ENCODE measurements around the gene IFRD2.
"Not testable (repeated sequence)": the region's sequence is repeated elsewhere in the genome, so short reads cannot be mapped to it uniquely, and the experiment has no call there.

IFRD2 gene

GRCh38 chr3:50290161-50290641, 2.0 kb downstream of the IFRD2 start:
- Histone ChIP-seq H3K36me3 (ENCODE audit: insufficient read depth, low read length) (peaks cover 12% of the 10 kb centered on the region; the same call in 1 of the 2 replicates), H3K9ac (ENCODE audit: low read depth, low read length) (no peak overlapping the region)

GRCh38 chr3:50289130-50289529, 3.1 kb downstream of the IFRD2 start:
- Histone ChIP-seq H3K36me3 (ENCODE audit: insufficient read depth, low read length) (peaks cover 12% of the 10 kb centered on the region; the same call in 1 of the 2 replicates), H3K9ac (ENCODE audit: low read depth, low read length) (no peak overlapping the region), H3K9me3 (ENCODE audit: control insufficient read depth, insufficient read depth, low read length) (no peaks in the 10 kb centered on the region), H3K4me1 (ENCODE audit: insufficient read depth, low read length) (peaks cover 4% of the 10 kb centered on the region; the same call in 1 of the 2 replicates)

More at GRCh38 chr3:50290161-50290641, 2.0 kb downstream of the IFRD2 start:
- H3K9me3 ChIP-seq (ENCODE audit: control insufficient read depth, insufficient read depth, low read length), result no peaks in the 10 kb centered on the region
- peaks cover 4% of the 10 kb centered on the region; the same call in 1 of the 2 replicates for H3K4me1 ChIP-seq (ENCODE audit: insufficient read depth, low read length)

- Histone ChIP-seq H3K9ac (ENCODE audit: low read depth, low read length) (no peak overlapping the region), H3K36me3 (ENCODE audit: insufficient read depth, low read length) (peaks cover 12% of the 10 kb centered on the region; the same call in 1 of the 2 replicates), H3K9me3 (ENCODE audit: control insufficient read depth, insufficient read depth, low read length) (no peaks in the 10 kb centered on the region), H3K4me1 (ENCODE audit: insufficient read depth, low read length) (peaks cover 4% of the 10 kb centered on the region; the same call in 1 of the 2 replicates)
These were observed 3.7 kb downstream of the IFRD2 start for GRCh38 chr3:50288387-50289007.

- H3K9ac ChIP-seq (ENCODE audit: low read depth, low read length), result no peak overlapping the region
- H3K4me1 ChIP-seq (ENCODE audit: insufficient read depth, low read length), result peaks cover 4% of the 10 kb centered on the region; the same call in 1 of the 2 replicates
- H3K9me3 ChIP-seq (ENCODE audit: control insufficient read depth, insufficient read depth, low read length), result no peaks in the 10 kb centered on the region
- peaks cover 12% of the 10 kb centered on the region; the same call in 1 of the 2 replicates for H3K36me3 ChIP-seq (ENCODE audit: insufficient read depth, low read length)
These were observed 5.0 kb downstream of the IFRD2 start for GRCh38 chr3:50287262-50287661.

- H3K9me3 ChIP-seq (ENCODE audit: control insufficient read depth, insufficient read depth, low read length), result no peaks in the 10 kb centered on the region
- no peak overlapping the region for H3K9ac ChIP-seq (ENCODE audit: low read depth, low read length)
- peaks cover 4% of the 10 kb centered on the region; the same call in 1 of the 2 replicates for H3K4me1 ChIP-seq (ENCODE audit: insufficient read depth, low read length)
- H3K36me3 ChIP-seq (ENCODE audit: insufficient read depth, low read length), result peaks cover 12% of the 10 kb centered on the region; the same call in 1 of the 2 replicates
These were observed 5.7 kb downstream of the IFRD2 start for GRCh38 chr3:50286322-50287227.

GRCh38 chr3:50284121-50284520, 8.1 kb downstream of the IFRD2 start:
- H3K9me3 ChIP-seq (ENCODE audit: control insufficient read depth, insufficient read depth, low read length); H3K4me1 ChIP-seq (ENCODE audit: insufficient read depth, low read length); H3K36me3 ChIP-seq (ENCODE audit: insufficient read depth, low read length); H3K9ac ChIP-seq (ENCODE audit: low read depth, low read length): not testable (repeated sequence)

- H3K9ac ChIP-seq (ENCODE audit: low read depth, low read length), result no peak overlapping the region
- peaks cover 2% of the 10 kb centered on the region; the same call in 1 of the 2 replicates for H3K4me1 ChIP-seq (ENCODE audit: insufficient read depth, low read length)
- no peaks in the 10 kb centered on the region for H3K9me3 ChIP-seq (ENCODE audit: control insufficient read depth, insufficient read depth, low read length)
- H3K36me3 ChIP-seq (ENCODE audit: insufficient read depth, low read length), result no peaks in the 10 kb centered on the region
These were observed 12.8 kb downstream of the IFRD2 start for GRCh38 chr3:50279255-50280016.

- Histone ChIP-seq H3K36me3 (ENCODE audit: insufficient read depth, low read length) (no peaks in the 10 kb centered on the region), H3K9me3 (ENCODE audit: control insufficient read depth, insufficient read depth, low read length) (no peaks in the 10 kb centered on the region), H3K9ac (ENCODE audit: low read depth, low read length) (no peak within 1 kb of the TSS), H3K4me1 (ENCODE audit: insufficient read depth, low read length) (peaks cover 3% of the 10 kb centered on the region; the same call in 1 of the 2 replicates)
These were observed 13.4 kb downstream of the IFRD2 start, which contains the start of gene LSMEM2 for GRCh38 chr3:50278880-50279224. LSMEM2 (plus strand) TSS chr3:50279087; CDS start chr3:50279114, 27 bp downstream.

GRCh38 chr3:50278123-50278879, 13.9 kb downstream of the IFRD2 start:
- H3K9me3 ChIP-seq (ENCODE audit: control insufficient read depth, insufficient read depth, low read length), result no peaks in the 10 kb centered on the region
- H3K4me1 ChIP-seq (ENCODE audit: insufficient read depth, low read length), result peaks cover 3% of the 10 kb centered on the region; the same call in 1 of the 2 replicates
- no peaks in the 10 kb centered on the region for H3K36me3 ChIP-seq (ENCODE audit: insufficient read depth, low read length)
- H3K9ac ChIP-seq (ENCODE audit: low read depth, low read length), result no peak overlapping the region

GRCh38 chr3:50276762-50277101, 15.5 kb downstream of the IFRD2 start:
- H3K4me1 ChIP-seq (ENCODE audit: insufficient read depth, low read length), result peaks cover 4% of the 10 kb centered on the region; the same call in 1 of the 2 replicates

GRCh38 chr3:50275996-50276761, 16.1 kb downstream of the IFRD2 start:
- H3K36me3 ChIP-seq (ENCODE audit: insufficient read depth, low read length), result no peaks in the 10 kb centered on the region
- H3K4me1 ChIP-seq (ENCODE audit: insufficient read depth, low read length), result peaks cover 9% of the 10 kb centered on the region; the same call in 1 of the 2 replicates
- H3K9ac ChIP-seq (ENCODE audit: low read depth, low read length), result peak overlapping the region; percentile 46; the same call in 1 of the 2 replicates
- H3K9me3 ChIP-seq (ENCODE audit: control insufficient read depth, insufficient read depth, low read length), result no peaks in the 10 kb centered on the region

More at GRCh38 chr3:50276762-50277101, 15.5 kb downstream of the IFRD2 start:
- H3K9me3 ChIP-seq (ENCODE audit: control insufficient read depth, insufficient read depth, low read length), result no peaks in the 10 kb centered on the region
- H3K36me3 ChIP-seq (ENCODE audit: insufficient read depth, low read length), result no peaks in the 10 kb centered on the region
- H3K9ac ChIP-seq (ENCODE audit: low read depth, low read length), result peak overlapping the region; percentile 16; the same call in 1 of the 2 replicates

- H3K9me3 ChIP-seq (ENCODE audit: control insufficient read depth, insufficient read depth, low read length), result no peaks in the 10 kb centered on the region
- H3K9ac ChIP-seq (ENCODE audit: low read depth, low read length), result peak overlapping the region; percentile 46; the same call in 1 of the 2 replicates
- no peaks in the 10 kb centered on the region for H3K36me3 ChIP-seq (ENCODE audit: insufficient read depth, low read length)
- peaks cover 9% of the 10 kb centered on the region; the same call in 1 of the 2 replicates for H3K4me1 ChIP-seq (ENCODE audit: insufficient read depth, low read length)
These were observed 16.9 kb downstream of the IFRD2 start for GRCh38 chr3:50275141-50275995.

Measured in ES-I3 (cell line).